Epithelial cell of esophagus (primary cell): ENCODE measurements around the gene TIMELESS.
"Not testable (repeated sequence)": the region's sequence is repeated elsewhere in the genome, so short reads cannot be mapped to it uniquely, and the experiment has no call there.

Experiments
- DNase-seq: peaks from one replicate; pipeline ENCODE4 v3.0.0; 2010; ENCODE audit warnings: low read depth
- H3K4me3 ChIP-seq: 2 replicates; pipeline ENCODE4 v1.5.1; 2011; ENCODE audit warnings: mild to moderate bottlenecking, low read length, control low read depth
- CTCF ChIP-seq: IDR thresholded peaks from 2 replicates; pipeline ENCODE4 v1.5.1; 2011; ENCODE audit warnings: low read depth, mild to moderate bottlenecking, low read length, control low read depth, inconsistent platforms; ENCODE audit not compliant: insufficient read depth; ENCODE audit errors: missing control alignments

The TIMELESS gene

GRCh38 chr12:56457817-56458216, 8.6 kb upstream of the TIMELESS start:
- H3K4me3 ChIP-seq: no peak overlapping the region
- no peak for DNase-seq
- TF ChIP-seq CTCF: no peak

- no peak for DNase-seq
- no peak within 1 kb of the TSS for H3K4me3 ChIP-seq
- no peak for TF ChIP-seq CTCF
These were observed 5.3 kb upstream of the TIMELESS start, which contains the start of gene MIP for GRCh38 chr12:56454557-56454956. MIP (minus strand) TSS chr12:56454657; CDS start chr12:56454613, 44 bp downstream.

- H3K4me3 ChIP-seq: no peak overlapping the region
- no peak for DNase-seq
- no peak for TF ChIP-seq CTCF
These were observed 1.9 kb upstream of the TIMELESS start for GRCh38 chr12:56451147-56451546.

GRCh38 chr12:56450241-56450640, 1.0 kb upstream of the TIMELESS start:
- no peak overlapping the region for H3K4me3 ChIP-seq
- no peak for TF ChIP-seq CTCF
- DNase-seq: no peak

GRCh38 chr12:56449622-56449984, 377 bp upstream of the TIMELESS start:
- no peak for TF ChIP-seq CTCF
- peak overlapping the region; percentile 94 for H3K4me3 ChIP-seq
- no peak for DNase-seq

GRCh38 chr12:56443208-56443607, 6.0 kb downstream of the TIMELESS start:
- peak; percentile 39 for DNase-seq
- not testable (repeated sequence) for H3K4me3 ChIP-seq

- TF ChIP-seq CTCF: no peak
- H3K4me3 ChIP-seq: no peak overlapping the region
- DNase-seq: no peak
These were observed 11.6 kb downstream of the TIMELESS start for GRCh38 chr12:56437430-56438176.

GRCh38 chr12:56434828-56435227, 14.4 kb downstream of the TIMELESS start:
- DNase-seq: no peak
- no peak for TF ChIP-seq CTCF
- H3K4me3 ChIP-seq: no peak overlapping the region
